Fibroblast of lung (primary cell): ENCODE results near the gene DENND4A. TPM values are rescaled to one million over a fixed set of nuclear protein-coding genes. Genes with fewer than 3 reads are reported as not detected.

Experiments
- DNase-seq, 2 donors: peaks; one replicate each; pipeline versions ENCODE4 v3.0.0 to v3.0.0-alpha.2; 2010; ENCODE audit warnings: low read depth in 2 of 2
- H2AFZ ChIP-seq: 2 replicates; pipeline ENCODE4 v1.5.1; 2012; ENCODE audit warnings: low read length, control low read depth, inconsistent platforms
- H3K27ac ChIP-seq: 2 replicates; pipeline ENCODE4 v1.5.1; 2011; ENCODE audit warnings: low read length, control low read depth; ENCODE audit not compliant: insufficient read depth
- H3K27me3 ChIP-seq: 2 replicates; pipeline ENCODE4 v1.5.1; 2011; ENCODE audit warnings: mild to moderate bottlenecking, low read length; ENCODE audit not compliant: control insufficient read depth, insufficient read depth
- H3K36me3 ChIP-seq: 2 replicates; pipeline ENCODE4 v1.5.1; 2011; ENCODE audit warnings: low read length; ENCODE audit not compliant: control insufficient read depth, insufficient read depth
- H3K4me1 ChIP-seq: 2 replicates; pipeline ENCODE4 v1.5.1; 2011; ENCODE audit warnings: low read length; ENCODE audit not compliant: control insufficient read depth, insufficient read depth; ENCODE audit errors: extremely low read depth
- H3K4me2 ChIP-seq: 2 replicates; pipeline ENCODE4 v1.5.1; 2011; ENCODE audit warnings: low read length, control low read depth; ENCODE audit not compliant: insufficient read depth; ENCODE audit errors: extremely low read depth
- H3K4me3 ChIP-seq, 4 experiments: fragments of 200-600 bp in 1 of 4; sonication (generic) in 1 of 4; replicated peaks in 1 of 4; 2 replicates each; pipeline ENCODE4 v1.5.1; 2011 to 2016; ENCODE audit warnings: low read length in 4 of 4, low read depth in 3 of 4, mild to moderate bottlenecking in 3 of 4, control low read depth in 2 of 4, inconsistent platforms in 1 of 4, mixed read lengths in 1 of 4; ENCODE audit not compliant: insufficient read depth in 1 of 4; ENCODE audit errors: control extremely low read depth in 1 of 4
- H3K79me2 ChIP-seq: 2 replicates; pipeline ENCODE4 v1.5.1; 2012; ENCODE audit warnings: mild to moderate bottlenecking, low read length, inconsistent platforms; ENCODE audit not compliant: control insufficient read depth, insufficient read depth
- H3K9ac ChIP-seq: 2 replicates; pipeline ENCODE4 v1.5.1; 2011; ENCODE audit warnings: mild to moderate bottlenecking, low read length, control low read depth; ENCODE audit not compliant: insufficient read depth
- H3K9me3 ChIP-seq: 2 replicates; pipeline ENCODE4 v1.5.1; 2012; ENCODE audit warnings: low read depth, low read length; ENCODE audit not compliant: control insufficient read depth, insufficient read depth
- H4K20me1 ChIP-seq: 2 replicates; pipeline ENCODE4 v1.5.1; 2011; ENCODE audit warnings: low read length; ENCODE audit not compliant: control insufficient read depth, insufficient read depth; ENCODE audit errors: extremely low read depth
- EZH2 ChIP-seq: IDR thresholded peaks from 2 replicates; pipeline ENCODE4 v1.5.1; 2012; ENCODE audit warnings: low read length, control low read depth, mild to moderate bottlenecking; ENCODE audit errors: missing control alignments
- polyA plus RNA-seq, 2 donors: library from polyadenylated mRNA; depleted of rRNA in 1 of 2; stranded (reverse) in 1 of 2; unstranded in 1 of 2; fragments of >200 nt; gene quantifications; 2 replicates each; pipeline ENCODE4 v1.2.1, GENCODE V29; 2011 to 2012; ENCODE audit warnings: missing spikeins in 1 of 2
- total RNA-seq: library from RNA; depleted of rRNA; stranded (reverse); fragments of >200 nt; gene quantifications from 2 replicates; pipeline ENCODE4 v1.2.1, GENCODE V29; 2014
- TF ChIP-seq, protein P1 (sequence below), 2 donors: IDR thresholded peaks in 1 of 2; conservative IDR thresholded peaks in 1 of 2; 1 replicate in 1 of 2; 2 replicates in 1 of 2; pipeline ENCODE4 v1.5.1; 2011 to 2012; ENCODE audit warnings: low read length in 2 of 2, control low read depth in 1 of 2, inconsistent platforms in 1 of 2, low read depth in 1 of 2, mild to moderate bottlenecking in 1 of 2

The DENND4A gene
- total and polyA plus RNA-seq, 2 donors (not counting 1 experiment from before 2014, with no cell fraction given), result 16.7 to 30.6 TPM

- no peaks in the 10 kb centered on the region for H3K27me3 ChIP-seq
- no peaks in the 10 kb centered on the region for H3K36me3 ChIP-seq
- TF ChIP-seq, protein P1, sequence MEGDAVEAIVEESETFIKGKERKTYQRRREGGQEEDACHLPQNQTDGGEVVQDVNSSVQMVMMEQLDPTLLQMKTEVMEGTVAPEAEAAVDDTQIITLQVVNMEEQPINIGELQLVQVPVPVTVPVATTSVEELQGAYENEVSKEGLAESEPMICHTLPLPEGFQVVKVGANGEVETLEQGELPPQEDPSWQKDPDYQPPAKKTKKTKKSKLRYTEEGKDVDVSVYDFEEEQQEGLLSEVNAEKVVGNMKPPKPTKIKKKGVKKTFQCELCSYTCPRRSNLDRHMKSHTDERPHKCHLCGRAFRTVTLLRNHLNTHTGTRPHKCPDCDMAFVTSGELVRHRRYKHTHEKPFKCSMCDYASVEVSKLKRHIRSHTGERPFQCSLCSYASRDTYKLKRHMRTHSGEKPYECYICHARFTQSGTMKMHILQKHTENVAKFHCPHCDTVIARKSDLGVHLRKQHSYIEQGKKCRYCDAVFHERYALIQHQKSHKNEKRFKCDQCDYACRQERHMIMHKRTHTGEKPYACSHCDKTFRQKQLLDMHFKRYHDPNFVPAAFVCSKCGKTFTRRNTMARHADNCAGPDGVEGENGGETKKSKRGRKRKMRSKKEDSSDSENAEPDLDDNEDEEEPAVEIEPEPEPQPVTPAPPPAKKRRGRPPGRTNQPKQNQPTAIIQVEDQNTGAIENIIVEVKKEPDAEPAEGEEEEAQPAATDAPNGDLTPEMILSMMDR (conservative IDR thresholded peaks at IDR 0.05 in 1 of 2, IDR thresholded peaks at IDR 0.05 in 1 of 2; ENCODE audit: low read depth in 1 of 2, low read length in 2 of 2), result no peak
- no peak for TF ChIP-seq EZH2
- no peak overlapping the region for H3K4me2 ChIP-seq
- H3K9ac ChIP-seq, result no peak overlapping the region
- no peak overlapping the region for H3K27ac ChIP-seq
- H3K4me1 ChIP-seq, result no peaks in the 10 kb centered on the region
- H4K20me1 ChIP-seq, result no peaks in the 10 kb centered on the region
- no peaks in the 10 kb centered on the region for H3K79me2 ChIP-seq
- H3K9me3 ChIP-seq, result no peaks in the 10 kb centered on the region
- DNase-seq, result no peak
- no peak overlapping the region for H2AFZ ChIP-seq
- H3K4me3 ChIP-seq, result no peak overlapping the region
These were observed 47.9 kb upstream of the DENND4A start for GRCh38 chr15:65839985-65840384.

DNA sequence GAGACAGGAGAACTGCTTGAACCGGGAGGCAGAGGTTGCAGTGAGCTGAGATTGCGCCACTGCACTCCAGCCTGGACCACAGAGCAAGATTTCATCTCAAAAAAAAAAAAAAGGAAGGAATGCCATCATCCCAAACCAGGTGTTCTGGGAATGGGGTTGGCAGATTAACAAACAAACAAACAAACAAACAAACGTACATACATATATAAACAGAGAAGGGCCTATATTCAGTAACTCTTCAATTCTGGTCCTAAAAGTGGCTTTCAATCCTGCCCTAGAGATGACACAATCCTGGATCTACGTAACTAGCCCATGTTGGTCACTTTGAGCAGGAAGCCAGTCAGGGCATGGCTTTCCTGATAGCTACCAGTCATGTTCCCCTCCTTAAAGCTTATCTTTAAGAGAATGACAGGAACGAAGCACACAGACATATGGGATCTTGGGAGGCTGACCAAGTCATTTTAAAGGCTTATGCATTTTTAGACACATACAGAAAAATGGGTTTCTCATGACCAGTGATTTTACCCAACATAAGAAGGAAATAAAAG lies 47.3 kb upstream of the DENND4A start:
- no peaks in the 10 kb centered on the region for H3K4me1 ChIP-seq
- TF ChIP-seq EZH2, result no peak
- TF ChIP-seq, protein P1 (conservative IDR thresholded peaks at IDR 0.05 in 1 of 2, IDR thresholded peaks at IDR 0.05 in 1 of 2; ENCODE audit: low read depth in 1 of 2, low read length in 2 of 2), result no peak
- H3K4me2 ChIP-seq, result no peak overlapping the region
- no peaks in the 10 kb centered on the region for H3K36me3 ChIP-seq
- DNase-seq, result no peak
- no peak overlapping the region for H3K9ac ChIP-seq
- H3K9me3 ChIP-seq, result no peaks in the 10 kb centered on the region
- H3K4me3 ChIP-seq, result no peak overlapping the region
- H3K79me2 ChIP-seq, result no peaks in the 10 kb centered on the region
- no peaks in the 10 kb centered on the region for H3K27me3 ChIP-seq
- H3K27ac ChIP-seq, result no peak overlapping the region
- no peak overlapping the region for H2AFZ ChIP-seq
- H4K20me1 ChIP-seq, result no peaks in the 10 kb centered on the region

DNA sequence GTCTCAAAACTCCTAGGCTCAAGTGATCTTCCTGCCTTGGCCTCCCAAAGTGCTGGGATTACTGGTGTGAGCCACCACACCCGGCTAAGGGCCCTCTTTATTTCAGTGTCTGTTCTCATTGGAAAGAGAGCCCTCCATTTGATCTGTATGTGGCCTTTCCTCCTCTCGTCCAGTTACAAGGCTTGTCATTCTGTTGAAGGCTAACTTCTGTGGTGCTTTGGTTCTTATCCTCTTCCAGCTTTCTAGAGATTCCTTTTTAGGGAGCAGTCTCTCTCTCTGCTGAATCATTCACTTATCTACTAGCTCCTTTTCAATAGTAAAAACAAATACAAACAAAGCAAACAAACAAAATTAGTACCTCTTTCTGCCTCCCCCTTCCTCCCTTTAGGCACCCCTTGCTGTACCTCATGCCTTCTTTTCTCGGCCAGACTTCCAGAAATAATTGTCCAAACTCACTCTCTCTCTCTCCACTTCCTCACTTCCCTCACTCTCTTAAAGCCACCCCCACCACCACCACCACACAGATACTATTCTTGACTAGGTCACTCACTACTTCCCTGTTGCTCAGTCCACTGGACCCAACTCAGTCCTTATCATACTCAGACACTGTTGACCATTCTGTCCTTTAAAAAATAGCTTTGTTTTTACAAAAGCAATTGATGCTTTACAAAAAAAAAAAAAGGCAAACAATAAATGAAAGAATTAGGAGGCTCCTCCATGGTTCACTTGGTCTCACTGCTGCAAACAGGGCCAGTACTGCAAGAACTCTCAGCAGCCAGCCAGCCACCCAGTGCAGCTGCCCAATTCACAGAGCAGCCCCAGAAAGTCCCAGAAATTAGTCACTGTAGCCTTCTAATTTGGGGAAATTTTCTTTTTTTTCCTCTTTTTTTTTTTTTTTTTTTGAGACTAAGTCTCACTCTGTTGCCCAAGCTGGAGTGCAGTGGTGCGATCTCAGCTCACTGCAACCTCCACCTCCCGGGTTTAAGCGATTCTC lies 45.5 kb upstream of the DENND4A start:
- H3K9ac ChIP-seq, result no peak overlapping the region
- no peak overlapping the region for H2AFZ ChIP-seq
- no peak for TF ChIP-seq EZH2
- TF ChIP-seq, protein P1 (conservative IDR thresholded peaks at IDR 0.05 in 1 of 2, IDR thresholded peaks at IDR 0.05 in 1 of 2; ENCODE audit: low read depth in 1 of 2, low read length in 2 of 2), result no peak
- no peaks in the 10 kb centered on the region for H3K27me3 ChIP-seq
- peaks cover 1% of the 10 kb centered on the region for H3K4me1 ChIP-seq
- no peaks in the 10 kb centered on the region for H4K20me1 ChIP-seq
- H3K4me2 ChIP-seq, result no peak overlapping the region
- H3K79me2 ChIP-seq, result no peaks in the 10 kb centered on the region
- H3K9me3 ChIP-seq, result no peaks in the 10 kb centered on the region
- no peak overlapping the region for H3K27ac ChIP-seq
- H3K4me3 ChIP-seq, result no peak overlapping the region
- DNase-seq, result no peak
- no peaks in the 10 kb centered on the region for H3K36me3 ChIP-seq
